K562 (cell line): Measurements from ENCODE around the gene YPEL5. TPM values are rescaled to one million over a fixed set of nuclear protein-coding genes. Genes with fewer than 3 reads are reported as not detected.

Experiments used
- ATF4 ChIP-seq: fragments of 450-650 bp; formaldehyde crosslinking; IDR thresholded peaks from 2 replicates; pipeline ENCODE4 v1.4.0; 2022; ENCODE audit warnings: mild to moderate bottlenecking, moderate library complexity
- CBX1 ChIP-seq: sonication (generic); IDR thresholded peaks from 2 replicates; pipeline ENCODE4 v1.6.1; 2016; ENCODE audit warnings: antibody characterized with exemption, low read depth, mild to moderate bottlenecking
- DPF2 ChIP-seq: fragments of 450-650 bp; IDR thresholded peaks from 2 replicates; pipeline ENCODE4 v1.6.1; 2016
- EZH2 ChIP-seq: IDR thresholded peaks from 2 replicates; pipeline ENCODE4 v1.6.1; 2012; ENCODE audit warnings: low read depth, mild to moderate bottlenecking, inconsistent platforms, low read length, borderline replicate concordance
- FOXK1 ChIP-seq: sonication (generic); formaldehyde crosslinking; IDR thresholded peaks from 2 replicates; pipeline ENCODE4 v1.8.0; 2022; ENCODE audit warnings: missing genetic modification reagents, mild to moderate bottlenecking, borderline replicate concordance
- GABPB2 ChIP-seq: fragments of 250-450 bp; sonication (Bioruptor Pico); conservative IDR thresholded peaks from 2 replicates; pipeline ENCODE4 v1.5.1; 2021; ENCODE audit warnings: mild to moderate bottlenecking
- GMEB1 ChIP-seq: fragments of 250-450 bp; sonication (Bioruptor Pico); IDR thresholded peaks from 2 replicates; pipeline ENCODE4 v1.4.0; 2020; ENCODE audit warnings: mild to moderate bottlenecking
- HMGXB4 ChIP-seq: sonication (generic); formaldehyde crosslinking; IDR thresholded peaks from 2 replicates; pipeline ENCODE4 v1.8.1; 2023; ENCODE audit warnings: mild to moderate bottlenecking, missing genetic modification reagents
- HNRNPUL1 ChIP-seq: fragments of 200-400 bp; formaldehyde crosslinking; IDR thresholded peaks from 2 replicates; pipeline ENCODE4 v1.6.1; 2017; ENCODE audit warnings: low read length
- L3MBTL2 ChIP-seq: fragments of 450-650 bp; IDR thresholded peaks from 2 replicates; pipeline ENCODE4 v1.6.1; 2016; ENCODE audit warnings: mild to moderate bottlenecking, moderate library complexity
- NEUROD1 ChIP-seq: fragments of 150-350 bp; IDR thresholded peaks from 2 replicates; pipeline ENCODE4 v1.6.1; 2014; ENCODE audit warnings: borderline replicate concordance, low read length, low read depth; ENCODE audit not compliant: partially characterized antibody
- POLR2B ChIP-seq: fragments of 450-650 bp; IDR thresholded peaks from 2 replicates; pipeline ENCODE4 v1.6.1; 2018; ENCODE audit warnings: low read depth; ENCODE audit not compliant: partially characterized antibody
- RBFOX2 ChIP-seq: fragments of 200-400 bp; formaldehyde crosslinking; IDR thresholded peaks from 2 replicates; pipeline ENCODE4 v1.6.1; 2017; ENCODE audit warnings: low read depth, mild to moderate bottlenecking, low read length, moderate library complexity
- SNRNP70 ChIP-seq: fragments of 200-400 bp; formaldehyde crosslinking; optimal IDR thresholded peaks from 2 replicates; pipeline ENCODE3; 2017; ENCODE audit warnings: low read depth, low read length
- TARDBP ChIP-seq: fragments of 450-650 bp; IDR thresholded peaks from 2 replicates; pipeline ENCODE4 v1.6.1; 2016
- TFE3 ChIP-seq: fragments of 450-650 bp; formaldehyde crosslinking; IDR thresholded peaks from 2 replicates; pipeline ENCODE4 v1.4.0; 2020; ENCODE audit warnings: mild to moderate bottlenecking, mixed read lengths
- XRCC3 ChIP-seq: fragments of 450-650 bp; IDR thresholded peaks from 2 replicates; pipeline ENCODE4 v1.6.1; 2017; ENCODE audit warnings: mild to moderate bottlenecking, moderate library complexity
- ZBTB2 ChIP-seq: fragments of 450-650 bp; IDR thresholded peaks from 2 replicates; pipeline ENCODE4 v1.6.1; 2016; ENCODE audit warnings: antibody characterized with exemption
- ZNF124 ChIP-seq: sonication (generic); formaldehyde crosslinking; IDR thresholded peaks from 2 replicates; pipeline ENCODE4 v1.8.1; 2022; ENCODE audit warnings: missing genetic modification reagents
- ZNF561 ChIP-seq: fragments of 450-650 bp; formaldehyde crosslinking; conservative IDR thresholded peaks from 2 replicates; pipeline ENCODE4 v1.4.0; 2020; ENCODE audit warnings: mild to moderate bottlenecking, moderate library complexity
- ZNF778 ChIP-seq: fragments of 450-650 bp; formaldehyde crosslinking; IDR thresholded peaks from 2 replicates; pipeline ENCODE4 v1.4.0; 2020; ENCODE audit warnings: mild to moderate bottlenecking, moderate library complexity
- polyA plus RNA-seq, 8 experiments: library from polyadenylated mRNA; depleted of rRNA in 4 of 8; stranded (reverse) in 5 of 8; unstranded in 3 of 8; fragments of >200 nt; fragmentation: Nextera tagmentation in 2 of 8; fragmentation: Illumina TruSeq in 1 of 8; extraction: Ambion mirVana in 2 of 8; extraction: Trizol in 1 of 8; gene quantifications; 2 replicates each; pipeline versions ENCODE4 v1.2.1 to v1.2.3, GENCODE V29; 2011 to 2014; ENCODE audit warnings: inconsistent platforms in 1 of 8, missing spikeins in 1 of 8
- total RNA-seq, 7 experiments: library from RNA; depleted of rRNA in 6 of 7; stranded (reverse); fragments of >200 nt in 6 of 7; fragmentation: Illumina TruSeq in 2 of 7; extraction: Trizol in 2 of 7; gene quantifications; 2 replicates each; pipeline versions ENCODE4 v1.2.1 to v1.2.3, GENCODE V29; 2011 to 2021; ENCODE audit warnings: low replicate concordance in 1 of 7

Gene YPEL5
- total and polyA plus RNA-seq, 9 of the 15 experiments (the other 6 are each of a cell fraction or from before 2014, with no cell fraction given) = 5.4 to 34.4 (median 12.3) TPM

GRCh38 chr2:30147715-30148610 lies 1.2 kb downstream of the YPEL5 start (continued):
- TF ChIP-seq HMGXB4 (CRISPR knock-in tag) (0 out of 2 replicates have a peak, but pooled peaks have one; percentile 48), FOXK1 (CRISPR knock-in tag) (no peak), POLR2B (no peak), ZNF778 (no peak), NEUROD1 (peak; percentile 16), L3MBTL2 (peak; percentile 52), GMEB1 (no peak), TARDBP (no peak), DPF2 (no peak; the same call in 1 of the 2 replicates), TFE3 (CRISPR knock-in tag) (peak; percentile 78), HNRNPUL1 (no peak), ZBTB2 (peak; percentile 63; the same call in 1 of the 2 replicates), EZH2 (no peak), ZNF561 (CRISPR knock-in tag) (no peak), XRCC3 (no peak), CBX1 (peak; percentile 64; the same call in 1 of the 2 replicates), GABPB2 (CRISPR knock-in tag) (no peak), ZNF124 (CRISPR knock-in tag) (no peak), RBFOX2 (peak; percentile 19; the same call in 1 of the 2 replicates), SNRNP70 (no peak), ATF4 (CRISPR knock-in tag) (no peak)
